Body of pancreas (tissue), 4 donors: Measurements from ENCODE around the gene KNCN.

Experiments
- CTCF ChIP-seq, 7 experiments: fragments of 450-650 bp in 4 of 7; fragments of 200-600 bp in 3 of 7; sonication (generic) in 3 of 7; IDR thresholded peaks; one replicate each; pipeline ENCODE4 v1.5.1; 2016 to 2019; ENCODE audit warnings: antibody characterized with exemption in 7 of 7
- POLR2A ChIP-seq, 3 donors: fragments of 450-650 bp; IDR thresholded peaks; one replicate each; pipeline ENCODE4 v1.6.1; 2016; ENCODE audit warnings: antibody characterized with exemption in 3 of 3, mild to moderate bottlenecking in 2 of 3

GRCh38 chr1:46536527-46536926 is 14.9 kb downstream of the KNCN start:
- no peak for TF ChIP-seq CTCF (IDR thresholded peaks at IDR 0.05)
- TF ChIP-seq POLR2A (IDR thresholded peaks at IDR 0.05), result no peak
